GM18867 (cell line): ENCODE measurements around the gene ALAS1.
"Not testable (repeated sequence)": the region's sequence is repeated elsewhere in the genome, so short reads cannot be mapped to it uniquely, and the experiment has no call there.

ENCODE experiments used
- ATAC-seq: cut with Tn5 transposase; IDR thresholded peaks from one replicate; pipeline ENCODE4 v1.9.1; 2021; ENCODE audit warnings: mild to moderate bottlenecking, moderate library complexity; ENCODE audit not compliant: unreplicated experiment

The ALAS1 gene

DNA sequence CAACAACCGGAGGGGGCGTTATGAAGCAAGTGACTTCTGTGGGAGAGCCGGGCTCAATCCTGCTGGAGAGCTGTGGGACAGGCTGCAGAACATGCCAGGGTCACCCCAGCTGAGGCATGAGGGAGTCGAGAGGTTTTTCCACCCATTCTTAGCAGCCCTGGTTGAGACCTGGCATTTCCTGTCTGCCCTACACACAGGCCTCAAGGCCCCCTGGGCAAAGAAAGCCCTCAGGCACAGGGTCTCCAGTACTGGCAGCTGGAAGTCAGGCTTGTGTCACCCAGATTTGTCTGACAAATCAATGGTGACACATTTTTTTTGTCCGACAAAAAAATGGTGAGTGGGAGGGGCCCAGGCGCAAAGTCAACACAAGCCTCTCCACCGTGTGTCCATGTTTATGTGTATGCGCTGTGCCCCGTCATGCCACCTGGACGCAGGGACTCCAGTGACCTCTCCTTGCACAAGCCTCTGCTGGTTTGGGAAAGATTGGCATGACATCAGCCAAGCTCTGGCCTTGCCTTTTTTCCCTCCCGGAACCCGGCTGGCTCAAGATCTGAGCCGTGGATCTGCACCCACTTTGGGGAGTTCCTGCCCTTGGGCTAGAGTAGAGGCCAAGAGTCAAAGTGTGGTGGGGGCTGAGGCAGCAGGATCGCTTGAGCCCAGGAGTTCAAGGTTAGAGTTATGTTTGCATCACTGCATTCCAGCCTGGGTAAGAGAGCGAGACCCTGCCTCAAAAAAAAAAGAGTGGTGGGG lies 20.8 kb upstream of the ALAS1 start:
- no peak for ATAC-seq

DNA sequence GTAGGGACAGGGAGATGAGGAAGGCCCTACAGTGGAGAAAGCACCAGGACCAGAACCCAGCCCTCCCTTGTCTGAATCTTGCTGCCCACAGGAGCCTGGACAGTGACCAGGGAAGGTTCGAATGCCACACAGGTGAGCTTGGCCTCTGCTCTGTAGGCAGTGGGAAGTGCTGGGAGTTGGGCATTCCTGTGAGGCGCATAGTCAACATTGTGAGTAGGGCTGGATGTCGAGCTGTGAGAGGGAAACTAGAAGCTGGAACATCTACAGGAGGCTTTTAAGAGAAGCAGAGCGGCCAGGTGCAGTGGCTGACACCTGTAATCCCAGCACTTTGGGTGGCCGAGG lies 20.3 kb upstream of the ALAS1 start:
- ATAC-seq = no peak

DNA sequence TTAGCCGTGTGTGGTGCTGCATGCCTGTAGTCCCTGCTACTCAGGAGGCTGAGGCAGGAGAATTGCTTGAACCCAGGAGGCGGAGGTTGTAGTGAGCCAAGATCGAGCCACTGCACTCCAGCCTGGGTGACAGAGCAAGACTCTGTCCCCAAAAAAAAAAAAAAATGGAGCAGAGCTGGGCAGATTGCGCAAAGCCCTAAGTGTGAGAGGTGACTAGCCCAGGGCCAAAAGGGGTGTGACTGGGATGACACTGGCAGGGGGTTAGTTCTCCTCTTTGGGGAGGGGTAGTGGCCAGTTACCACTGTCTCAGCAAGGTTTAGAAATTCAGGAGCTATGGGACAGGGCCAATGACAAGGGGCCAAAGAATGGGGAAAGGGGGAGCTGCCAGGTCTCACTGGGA lies 19.8 kb upstream of the ALAS1 start:
- not testable (repeated sequence) for ATAC-seq

DNA sequence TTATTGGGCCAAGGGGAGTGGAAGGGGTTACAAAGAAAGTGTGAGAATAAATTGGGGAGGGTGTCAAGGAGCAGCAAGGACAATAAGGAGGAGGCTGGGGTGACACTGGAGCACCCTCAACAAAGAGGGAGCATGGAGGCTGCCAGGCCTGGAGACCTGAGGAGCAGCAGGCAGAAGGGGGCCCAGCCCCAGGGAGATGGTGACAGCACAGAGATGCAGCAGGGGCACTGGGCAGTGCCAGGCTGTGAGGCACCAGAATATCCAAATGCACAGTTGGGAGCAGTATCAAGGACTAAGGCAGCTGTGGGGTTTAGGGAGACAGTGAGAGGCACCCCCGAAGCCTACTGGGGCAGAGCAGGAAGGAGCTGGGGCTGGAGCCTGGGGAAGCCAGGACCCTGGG lies 19.4 kb upstream of the ALAS1 start:
- no peak for ATAC-seq

DNA sequence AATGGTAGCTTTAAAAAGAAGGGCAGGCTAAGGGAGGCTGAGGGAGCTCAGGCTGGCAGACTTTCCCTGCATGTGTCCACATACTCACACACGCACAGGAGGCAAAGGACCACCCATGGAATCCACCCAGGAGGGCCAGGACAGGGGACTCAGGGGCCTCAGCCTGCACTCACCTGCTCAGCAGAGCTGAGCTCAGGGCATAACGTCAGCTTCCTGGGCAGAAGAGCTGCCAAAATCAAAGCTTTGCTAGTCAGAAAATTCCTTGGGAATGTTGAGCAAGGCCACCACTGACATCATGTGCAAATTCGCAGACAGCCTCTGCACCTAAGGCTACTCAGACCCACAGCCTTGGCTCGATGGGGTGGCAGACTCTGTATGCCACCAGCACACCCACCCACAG lies 16.4 kb upstream of the ALAS1 start:
- ATAC-seq = no peak

DNA sequence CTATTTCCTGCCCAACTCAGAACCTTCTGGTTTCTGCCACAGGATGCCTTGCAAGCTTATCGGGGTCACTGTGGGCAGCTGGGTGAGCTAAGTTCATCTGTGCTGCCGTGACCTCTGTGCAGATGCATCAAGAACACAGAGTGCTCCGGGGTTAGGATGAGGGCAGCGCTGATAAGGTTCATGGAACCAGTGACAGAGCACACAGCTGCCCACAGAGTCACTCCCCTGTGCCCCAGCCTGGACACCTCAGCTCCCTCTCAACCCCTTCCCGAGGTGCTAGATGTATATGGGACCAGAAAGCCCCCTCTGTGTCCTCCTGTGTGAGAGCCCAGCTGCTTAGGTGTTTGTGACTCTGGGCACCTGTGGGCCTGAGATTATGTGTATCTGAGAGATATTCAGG lies 15.8 kb upstream of the ALAS1 start:
- no peak for ATAC-seq

DNA sequence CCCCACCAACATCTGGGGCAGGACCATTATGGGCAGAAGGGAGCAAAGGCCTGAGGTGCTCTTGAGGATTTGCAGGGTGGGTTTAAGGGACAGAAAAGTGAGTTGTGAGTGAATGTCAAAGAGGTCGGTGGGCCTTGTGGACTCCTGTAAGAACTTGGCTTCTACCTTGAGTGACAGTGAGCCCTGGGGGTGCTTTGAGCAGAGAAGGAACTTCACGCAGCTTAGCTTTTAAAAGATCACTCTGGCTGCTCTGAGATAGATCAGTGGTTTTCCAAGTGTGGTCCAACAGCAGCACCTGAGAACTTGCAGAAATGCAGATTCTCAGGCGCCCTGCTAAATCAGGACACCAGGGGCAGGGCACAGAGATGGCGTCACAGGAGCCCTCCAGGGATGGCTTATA lies 15.3 kb upstream of the ALAS1 start:
- ATAC-seq = no peak

GRCh38 chr3:52183786-52184445 lies 14.0 kb upstream of the ALAS1 start:
- ATAC-seq = no peak

- no peak for ATAC-seq
Observed at GRCh38 chr3:52184690-52185089, 13.3 kb upstream of the ALAS1 start.

GRCh38 chr3:52185311-52185710 lies 12.6 kb upstream of the ALAS1 start:
- ATAC-seq = no peak

GRCh38 chr3:52185837-52186236 lies 12.1 kb upstream of the ALAS1 start:
- ATAC-seq = no peak

GRCh38 chr3:52186729-52187128 lies 11.2 kb upstream of the ALAS1 start:
- ATAC-seq = no peak

DNA sequence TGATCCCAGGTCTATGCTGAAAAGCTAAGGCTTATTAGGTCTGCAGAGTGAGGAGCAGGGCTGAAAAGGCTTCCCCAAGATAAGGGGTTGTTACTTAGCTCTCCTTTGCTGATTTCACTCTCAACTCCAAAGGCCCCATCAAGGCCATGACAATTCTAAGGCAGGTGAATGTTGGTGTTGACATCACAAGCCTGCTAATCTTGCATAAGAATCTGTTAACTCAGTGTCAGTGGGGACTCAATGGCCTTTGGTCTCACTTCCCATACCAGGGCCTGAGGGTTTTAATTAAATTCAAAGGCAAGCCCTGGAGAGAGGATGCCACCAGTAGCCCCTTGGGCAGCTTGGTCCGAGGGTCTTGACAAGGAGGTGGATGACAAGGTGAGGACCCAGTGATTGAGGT lies 9.4 kb upstream of the ALAS1 start:
- ATAC-seq = no peak

DNA sequence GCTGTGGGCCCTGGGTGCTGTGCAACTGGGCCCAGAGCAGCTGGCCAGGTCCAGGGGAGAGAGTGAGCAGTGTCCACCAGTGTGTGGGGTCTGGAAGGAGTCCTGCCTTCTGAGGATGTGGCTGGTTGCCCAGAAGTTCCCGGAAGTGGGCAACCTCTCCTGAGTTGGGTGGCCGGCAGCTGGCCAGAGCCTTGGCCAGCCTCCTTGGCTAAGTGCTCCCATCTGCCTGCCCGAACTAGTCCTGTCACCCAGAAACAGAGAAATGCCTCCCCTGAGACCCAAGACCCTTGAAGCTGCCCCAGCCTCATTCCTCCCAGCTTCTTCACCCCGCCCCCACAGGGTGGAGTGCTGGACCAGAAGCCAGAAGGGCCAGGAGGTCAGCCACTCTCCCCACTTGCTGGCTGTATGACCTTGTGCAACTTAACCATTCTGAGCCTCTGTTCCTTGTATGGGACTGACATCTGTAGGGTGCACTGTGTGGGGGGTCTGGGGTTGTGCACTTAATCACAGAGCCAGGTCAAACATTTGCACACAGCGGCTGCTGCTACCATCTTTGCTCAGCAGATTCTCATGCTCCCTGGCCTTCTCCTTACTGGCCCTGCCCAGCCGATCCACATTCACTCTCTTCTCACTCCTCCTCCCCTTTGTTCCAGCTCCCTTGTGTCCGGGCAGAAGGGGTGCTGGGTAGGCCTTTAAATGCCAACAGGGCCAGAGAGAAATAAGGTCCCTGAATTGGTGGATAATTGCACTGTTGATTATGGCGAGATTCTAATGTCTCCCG lies 7.5 kb upstream of the ALAS1 start:
- ATAC-seq = no peak

DNA sequence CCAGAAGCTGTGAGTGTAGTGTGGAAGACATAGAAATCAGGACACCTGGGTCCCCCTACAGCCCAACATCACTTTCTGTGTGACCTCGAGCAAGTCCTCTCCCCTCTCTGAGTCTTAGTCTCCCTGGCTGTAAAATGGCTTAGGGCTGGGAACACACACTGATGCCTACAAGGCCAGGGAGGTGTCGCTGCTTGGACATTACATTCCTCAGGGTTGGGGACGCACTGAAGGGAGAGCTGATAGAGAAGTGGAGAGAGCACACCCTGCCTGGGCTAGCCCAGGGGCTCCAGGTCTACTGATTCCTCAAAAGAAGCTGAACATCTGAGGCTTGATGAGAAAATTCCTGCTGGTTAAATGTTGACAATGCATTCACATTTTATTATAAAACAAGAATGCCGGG lies 6.3 kb upstream of the ALAS1 start:
- no peak for ATAC-seq

DNA sequence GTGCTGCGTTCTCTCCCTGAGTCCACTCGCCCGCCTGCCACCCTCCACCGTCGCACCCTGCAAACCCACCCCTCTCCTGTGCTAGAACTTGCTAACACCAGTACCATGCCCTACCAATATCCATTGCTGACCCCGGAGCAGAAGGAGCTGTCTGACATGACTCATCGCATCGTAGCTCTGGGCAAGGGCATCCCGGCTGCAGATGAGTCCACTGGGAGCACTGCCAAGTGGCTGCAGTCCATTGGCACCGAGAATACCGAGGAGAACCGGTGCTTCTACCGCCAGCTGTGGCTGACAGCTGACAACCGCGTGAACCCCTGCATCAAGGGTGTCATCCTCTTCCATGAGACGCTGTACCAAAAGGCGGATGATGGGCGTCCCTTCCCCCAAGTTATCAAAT lies 4.9 kb upstream of the ALAS1 start:
- no peak for ATAC-seq

DNA sequence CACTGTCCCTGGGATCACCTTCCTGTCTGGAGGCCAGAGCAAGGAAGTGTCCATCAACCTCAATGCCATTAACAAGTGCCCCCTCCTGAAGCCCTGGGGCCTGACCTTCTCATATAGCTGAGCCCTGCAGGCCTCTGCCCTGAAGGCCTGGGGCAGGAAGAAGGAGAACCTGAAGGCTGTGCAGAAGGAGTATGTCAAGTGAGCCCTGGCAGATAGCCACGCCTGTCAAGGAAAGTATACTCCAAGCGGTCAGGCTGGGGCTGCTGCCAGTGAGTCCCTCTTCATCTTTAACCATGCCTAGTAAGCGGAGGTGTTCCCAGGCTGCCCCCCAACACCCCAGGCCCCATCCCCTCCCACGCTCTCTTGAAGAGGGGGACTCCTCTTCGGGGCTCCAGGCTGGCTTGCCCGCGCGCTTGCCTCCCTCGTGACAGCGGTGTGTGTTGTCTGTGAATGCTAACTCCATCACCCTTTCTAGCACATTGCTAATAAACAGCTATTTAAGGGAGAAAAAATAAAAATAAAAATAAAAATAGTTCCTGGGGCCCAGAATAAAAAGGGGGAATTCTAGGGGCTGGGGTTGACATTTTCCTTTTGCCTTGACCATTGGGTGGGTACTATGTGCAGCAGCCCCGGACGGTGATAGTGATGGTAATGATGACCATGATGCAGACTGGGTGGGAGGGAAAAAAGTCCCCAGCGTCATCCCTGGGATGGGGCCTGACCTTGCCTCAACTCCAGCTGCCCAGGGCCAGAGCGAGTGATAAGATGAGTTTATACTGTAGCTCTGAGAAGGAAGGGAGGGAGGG lies 3.3 kb upstream of the ALAS1 start:
- ATAC-seq = no peak

GRCh38 chr3:52195291-52195597 lies 2.7 kb upstream of the ALAS1 start:
- ATAC-seq = no peak

GRCh38 chr3:52195823-52196331 lies 2.1 kb upstream of the ALAS1 start:
- ATAC-seq = no peak

DNA sequence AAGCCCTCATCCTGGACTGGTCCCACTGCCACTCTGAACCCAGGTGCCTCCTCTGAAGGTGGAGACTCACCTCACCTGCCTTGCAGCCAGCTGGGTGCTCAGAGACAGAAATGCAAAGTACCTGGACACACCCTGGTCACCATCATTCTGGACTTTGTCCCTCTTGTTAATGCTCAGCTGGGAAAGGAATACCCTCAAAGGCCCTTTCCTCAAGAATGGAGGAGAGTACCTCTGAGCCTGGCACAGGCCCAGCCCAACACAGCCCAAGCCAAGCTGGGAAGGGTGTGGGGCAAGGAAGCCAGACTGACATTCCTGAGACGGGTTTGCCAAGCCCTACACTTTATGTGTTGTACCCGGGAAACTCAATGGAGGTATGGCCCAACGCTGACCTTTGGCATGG lies 983 bp upstream of the ALAS1 start:
- no peak for ATAC-seq

- ATAC-seq = no peak
Observed at GRCh38 chr3:52197499-52197841, 490 bp upstream of the ALAS1 start.
